NT2/D1 (cell line): ENCODE data around the gene TUSC2.
A peak's percentile ranks its signal among the peaks of the same experiment; 100 is the strongest.

ENCODE experiments used
- DNase-seq: peaks from one replicate; pipeline ENCODE4 v3.0.0-alpha.2; 2011; ENCODE audit warnings: low read depth, low spot score
- H3K27me3 ChIP-seq: 2 replicates; pipeline ENCODE4 v1.6.0; 2011; ENCODE audit warnings: mild to moderate bottlenecking; ENCODE audit not compliant: insufficient read length, insufficient read depth
- H3K36me3 ChIP-seq: 2 replicates; pipeline ENCODE4 v1.6.1; 2011; ENCODE audit warnings: mild to moderate bottlenecking, low read length, mixed read lengths; ENCODE audit not compliant: insufficient read depth, insufficient read length
- H3K4me1 ChIP-seq: 2 replicates; pipeline ENCODE4 v1.5.1; 2011; ENCODE audit not compliant: insufficient read depth, insufficient read length
- H3K4me3 ChIP-seq: 2 replicates; pipeline ENCODE4 v1.5.1; 2011; ENCODE audit warnings: low read depth; ENCODE audit not compliant: insufficient read length
- H3K9ac ChIP-seq: 2 replicates; pipeline ENCODE4 v1.6.0; 2011; ENCODE audit warnings: low read depth; ENCODE audit not compliant: insufficient read length
- H3K9me3 ChIP-seq: 2 replicates; pipeline ENCODE4 v1.5.1; 2011; ENCODE audit warnings: mild to moderate bottlenecking, low read length; ENCODE audit not compliant: insufficient read depth
- SUZ12 ChIP-seq: IDR thresholded peaks from 2 replicates; pipeline ENCODE4 v1.6.1; 2011; ENCODE audit not compliant: insufficient read length, insufficient read depth; ENCODE audit errors: extremely low read depth
- YY1 ChIP-seq: IDR thresholded peaks from 2 replicates; pipeline ENCODE4 v1.6.1; 2011; ENCODE audit not compliant: insufficient read length, insufficient read depth
- ZNF274 ChIP-seq: IDR thresholded peaks from 2 replicates; pipeline ENCODE4 v1.6.1; 2011; ENCODE audit warnings: mild to moderate bottlenecking, low read depth, low read length

The TUSC2 gene

DNA sequence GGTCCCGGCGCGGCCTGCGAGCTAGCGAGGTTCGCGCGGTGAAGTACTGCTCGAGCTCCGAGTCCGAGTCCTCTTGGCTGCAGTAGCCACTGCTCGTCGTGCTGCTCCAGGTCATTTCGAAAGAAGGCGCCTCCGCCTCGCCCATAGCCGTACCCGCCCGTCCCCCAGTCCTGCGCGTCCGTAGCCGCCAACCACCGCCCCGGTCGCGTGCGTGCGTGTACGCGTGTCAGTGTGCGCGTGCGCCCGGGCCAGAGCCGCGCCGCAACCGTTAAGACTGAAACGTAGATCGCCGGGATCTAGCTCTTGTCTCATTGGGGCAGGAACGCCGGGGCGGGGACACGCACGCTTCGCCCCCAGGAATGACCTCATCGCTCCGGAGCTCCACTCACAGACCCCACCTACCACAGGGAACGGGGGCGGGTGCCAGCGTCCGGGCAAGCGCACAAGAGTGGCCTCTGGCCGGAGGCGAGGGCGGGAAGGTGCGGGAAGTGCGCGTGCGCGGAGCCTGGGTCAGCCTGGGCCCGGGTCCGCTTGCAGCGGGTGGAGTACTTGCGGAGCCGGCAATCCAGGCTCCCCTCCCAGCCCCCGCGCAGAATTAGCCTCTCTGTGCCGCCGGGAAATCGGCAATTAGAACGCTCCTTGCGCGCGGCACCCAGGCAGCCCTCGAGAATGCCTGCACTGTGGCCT, 9.3 kb upstream of the TUSC2 start:
- no peak for TF ChIP-seq SUZ12
- TF ChIP-seq YY1 = no peak
- TF ChIP-seq ZNF274 = no peak
- peak overlapping the region; percentile 98 for H3K9ac ChIP-seq
- peak; percentile 99 for DNase-seq
- H3K27me3 ChIP-seq = peaks cover 11% of the 10 kb centered on the region
- peaks cover 10% of the 10 kb centered on the region for H3K4me1 ChIP-seq
- peak overlapping the region; percentile 96 for H3K4me3 ChIP-seq
- H3K36me3 ChIP-seq = peaks cover 41% of the 10 kb centered on the region
- H3K9me3 ChIP-seq = no peaks in the 10 kb centered on the region

DNA sequence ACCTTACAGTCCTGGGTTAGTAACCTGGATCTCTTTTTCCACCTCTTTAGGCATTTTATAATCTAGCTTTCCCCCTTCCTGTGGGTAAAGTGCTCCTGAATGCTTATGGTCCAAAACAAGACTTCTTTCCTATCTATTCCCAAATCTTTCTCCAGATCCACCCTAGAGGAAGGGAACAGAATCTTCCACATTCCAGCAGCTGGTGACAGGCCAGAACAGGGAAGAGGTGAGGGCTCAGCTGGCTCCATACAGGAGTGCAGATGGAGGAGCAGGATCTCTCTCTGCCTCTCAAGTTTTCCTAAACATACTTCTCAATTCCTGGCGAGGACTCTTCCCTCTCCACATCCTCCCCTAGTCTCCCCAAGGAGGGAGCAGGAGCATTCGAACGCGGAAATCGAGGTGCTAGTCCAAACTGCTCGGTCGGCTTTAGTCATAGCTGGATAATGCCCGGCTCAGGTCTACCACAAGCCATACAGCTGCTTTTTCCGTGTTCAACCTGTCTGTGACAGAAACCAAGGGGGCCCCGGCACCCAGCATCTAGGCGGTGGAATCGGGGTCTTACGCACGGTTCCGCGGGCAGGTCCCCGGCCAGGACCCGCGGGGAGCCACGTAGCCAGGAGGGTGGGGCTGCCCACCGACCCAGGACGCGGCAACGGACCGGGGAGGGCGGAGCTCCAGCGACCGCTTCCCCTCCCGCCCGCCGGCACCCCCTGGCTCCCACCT, 8.6 kb upstream of the TUSC2 start:
- Histone ChIP-seq H3K4me1 (peaks cover 8% of the 10 kb centered on the region), H3K9ac (peak overlapping the region; percentile 98), H3K27me3 (peaks cover 9% of the 10 kb centered on the region), H3K36me3 (peaks cover 48% of the 10 kb centered on the region), H3K4me3 (peak overlapping the region; percentile 96), H3K9me3 (no peaks in the 10 kb centered on the region)
- DNase-seq = no peak
- TF ChIP-seq YY1 (no peak), SUZ12 (no peak), ZNF274 (no peak)

DNA sequence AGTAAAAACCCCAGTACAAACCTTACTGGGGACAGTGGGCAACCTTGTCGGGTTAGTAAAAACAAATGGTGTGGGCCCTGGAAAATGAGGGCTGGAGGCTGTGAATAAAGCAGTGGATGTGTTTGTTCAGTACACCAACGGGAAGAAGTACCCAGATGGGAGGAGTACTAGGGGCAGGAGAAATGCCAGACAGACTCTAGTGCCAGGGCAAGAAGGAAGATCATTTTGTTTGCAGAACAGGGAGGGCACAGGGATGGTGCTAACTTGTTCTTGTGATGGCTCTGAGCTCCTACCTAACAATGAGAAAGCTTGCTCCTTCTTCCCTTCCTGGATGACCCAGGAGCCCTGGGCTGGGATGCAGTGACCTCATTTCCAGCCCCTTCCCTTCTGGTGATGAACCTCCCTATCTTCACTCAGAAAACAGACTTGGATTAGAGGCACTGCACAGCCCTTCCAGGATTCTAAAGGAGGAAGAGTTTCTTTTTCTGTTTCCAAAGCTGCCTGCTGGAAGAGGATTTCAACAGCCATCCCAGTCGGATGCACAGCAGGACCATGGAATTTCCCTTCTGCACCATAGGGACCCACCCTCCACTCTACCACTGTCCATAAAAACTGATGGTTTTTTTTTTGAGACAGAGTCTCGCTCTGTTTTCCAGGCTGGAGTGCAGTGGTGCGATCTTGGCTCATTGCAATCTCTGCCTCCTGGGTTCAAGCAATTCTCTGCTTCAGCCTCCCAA, 6.5 kb upstream of the TUSC2 start:
- Histone ChIP-seq H3K4me3 (no peak overlapping the region), H3K9me3 (no peaks in the 10 kb centered on the region), H3K9ac (peak overlapping the region; percentile 57), H3K36me3 (peaks cover 69% of the 10 kb centered on the region), H3K4me1 (peaks cover 4% of the 10 kb centered on the region), H3K27me3 (no peaks in the 10 kb centered on the region)
- TF ChIP-seq ZNF274 (no peak), SUZ12 (no peak), YY1 (no peak)
- no peak for DNase-seq

DNA sequence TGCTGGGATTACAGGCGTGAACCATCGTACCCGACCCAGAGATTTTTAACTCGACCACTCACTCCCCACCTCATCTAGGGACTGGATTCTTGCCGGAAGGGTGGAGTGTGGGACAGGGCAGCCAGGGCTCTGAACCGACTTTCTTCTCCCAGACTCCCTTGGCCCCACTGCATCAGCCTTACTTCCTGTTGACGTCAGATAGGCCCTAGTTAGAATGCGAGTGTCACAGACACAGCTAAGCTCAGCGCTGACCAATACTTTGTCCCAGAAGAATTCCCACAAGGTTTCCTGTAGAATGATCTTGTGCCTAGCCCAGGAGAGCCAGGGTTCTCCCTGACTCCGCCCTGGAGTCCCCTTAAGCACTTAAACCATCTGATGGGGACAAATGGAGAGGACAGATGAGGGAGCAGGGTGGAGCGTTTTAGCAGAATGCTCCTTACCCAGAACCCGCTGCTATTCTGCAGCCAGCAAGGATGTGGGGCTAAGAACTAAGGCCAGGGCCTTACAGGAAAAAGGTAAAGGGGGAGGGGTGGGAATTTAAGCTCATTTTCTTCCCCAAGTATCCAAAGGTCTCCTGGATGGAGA, 5.8 kb upstream of the TUSC2 start:
- Histone ChIP-seq H3K4me3 (no peak overlapping the region), H3K9me3 (no peaks in the 10 kb centered on the region), H3K9ac (no peak overlapping the region), H3K4me1 (peaks cover 4% of the 10 kb centered on the region), H3K27me3 (no peaks in the 10 kb centered on the region), H3K36me3 (peaks cover 75% of the 10 kb centered on the region)
- TF ChIP-seq YY1 = no peak
- no peak for TF ChIP-seq ZNF274
- TF ChIP-seq SUZ12 = no peak
- DNase-seq = no peak

DNA sequence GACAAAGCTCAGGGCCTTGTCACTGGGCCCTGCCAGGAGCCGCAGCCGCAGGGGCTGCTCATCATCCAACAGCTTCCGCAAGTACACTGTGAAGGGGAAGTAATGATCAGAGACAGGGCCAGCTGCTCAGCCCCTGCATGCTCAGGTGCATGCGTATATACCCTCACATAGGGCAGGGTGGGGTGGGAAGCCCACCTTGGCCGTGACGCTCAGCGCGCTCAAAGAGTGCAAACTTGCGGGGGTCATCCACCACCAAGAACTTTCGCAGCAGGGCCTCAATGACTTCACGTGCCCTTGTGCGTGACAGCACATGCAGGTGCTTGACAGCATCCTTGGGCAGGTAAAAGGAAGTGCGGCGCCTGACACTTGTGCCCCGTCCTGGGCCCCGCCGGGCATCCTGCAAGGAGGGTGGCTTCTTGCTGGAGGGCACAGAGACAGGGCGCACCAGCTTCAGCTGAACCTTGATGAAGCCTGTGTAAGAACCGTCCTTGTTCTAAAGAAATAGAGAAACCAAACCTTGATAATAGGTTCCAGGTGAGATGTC, 3.4 kb upstream of the TUSC2 start:
- Histone ChIP-seq H3K4me1 (no peaks in the 10 kb centered on the region), H3K9me3 (no peaks in the 10 kb centered on the region), H3K27me3 (no peaks in the 10 kb centered on the region), H3K9ac (no peak overlapping the region), H3K36me3 (peaks cover 80% of the 10 kb centered on the region), H3K4me3 (no peak overlapping the region)
- DNase-seq = no peak
- no peak for TF ChIP-seq YY1
- no peak for TF ChIP-seq SUZ12
- no peak for TF ChIP-seq ZNF274

DNA sequence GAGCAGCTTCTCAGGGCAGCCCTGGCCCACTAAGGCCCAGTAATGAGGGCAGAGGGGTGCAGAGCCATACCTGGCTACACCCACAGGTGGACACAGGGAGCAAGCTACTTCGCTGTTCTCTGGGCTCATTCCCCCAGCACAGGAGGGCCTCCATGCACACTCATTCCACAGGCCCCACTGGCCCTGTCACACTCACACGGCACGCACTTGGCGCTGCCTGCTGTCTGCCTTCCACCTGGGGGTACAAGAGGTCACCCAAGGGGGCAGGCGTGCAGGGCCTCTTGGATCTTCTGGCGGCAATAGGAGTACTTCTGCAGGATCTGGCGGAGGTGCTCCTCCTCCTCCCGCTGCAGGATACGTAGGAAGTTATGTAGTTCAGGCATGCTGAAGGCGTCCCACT, 2.3 kb upstream of the TUSC2 start:
- Histone ChIP-seq H3K4me3 (no peak overlapping the region), H3K27me3 (no peaks in the 10 kb centered on the region), H3K9me3 (no peaks in the 10 kb centered on the region), H3K4me1 (no peaks in the 10 kb centered on the region), H3K36me3 (peaks cover 80% of the 10 kb centered on the region), H3K9ac (no peak overlapping the region)
- no peak for DNase-seq
- no peak for TF ChIP-seq YY1
- no peak for TF ChIP-seq ZNF274
- no peak for TF ChIP-seq SUZ12
